H1 (cell line): ENCODE measurements around the gene MAGI1. TPM values are rescaled to one million over a fixed set of nuclear protein-coding genes. Genes with fewer than 3 reads are reported as not detected.

ENCODE experiments used
- CTCF ChIP-seq, 3 experiments: IDR thresholded peaks; 1 replicate in 2 of 3; 2 replicates in 1 of 3; pipeline versions ENCODE4 v1.5.1 to v1.6.1; 2011; ENCODE audit warnings: low read length in 3 of 3, mild to moderate bottlenecking in 3 of 3, inconsistent platforms in 2 of 3, low read depth in 1 of 3, moderate library complexity in 1 of 3; ENCODE audit not compliant: insufficient read depth in 1 of 3; ENCODE audit errors: control extremely low read depth in 1 of 3
- POU5F1 ChIP-seq: IDR thresholded peaks from 2 replicates; pipeline ENCODE4 v1.6.1; 2011; ENCODE audit warnings: low read depth, mild to moderate bottlenecking, low read length, moderate library complexity
- SIN3A ChIP-seq, 2 experiments: IDR thresholded peaks in 1 of 2; conservative IDR thresholded peaks in 1 of 2; 2 replicates each; pipeline ENCODE4 v1.6.1; 2011 to 2012; ENCODE audit warnings: low read length in 2 of 2, improper control_type of control experiment in 1 of 2, low read depth in 1 of 2, mild to moderate bottlenecking in 1 of 2
- SRF ChIP-seq: IDR thresholded peaks from 2 replicates; pipeline ENCODE4 v1.6.1; 2011; ENCODE audit warnings: mild to moderate bottlenecking, low read depth, low read length, moderate library complexity
- USF2 ChIP-seq: IDR thresholded peaks from 2 replicates; pipeline ENCODE4 v1.6.1; 2011; ENCODE audit warnings: low read length, improper control_type of control experiment
- ZNF274 ChIP-seq: IDR thresholded peaks from 2 replicates; pipeline ENCODE4 v1.7.0; 2012; ENCODE audit warnings: low read length, borderline replicate concordance; ENCODE audit errors: extremely low read depth
- polyA plus RNA-seq, 7 experiments: library from polyadenylated mRNA; depleted of rRNA in 3 of 7; stranded (reverse) in 5 of 7; unstranded in 2 of 7; fragments of >200 nt in 5 of 7; fragments of 200-250 nt in 2 of 7; gene quantifications; 1 replicate in 5 of 7; 2 replicates in 1 of 7; 4 replicates in 1 of 7; pipeline versions ENCODE4 v1.2.1 to v1.2.3, GENCODE V29; 2011 to 2013; ENCODE audit warnings: missing spikeins in 2 of 7, mixed read lengths in 2 of 7
- total RNA-seq: library from RNA; stranded (reverse); fragmentation: NEBNext Ultra II Directional; extraction: Animal tissue kit (Norgen Biotek cat#: 25700); gene quantifications from 2 replicates; pipeline ENCODE4 v1.2.1, GENCODE V29; 2021

MAGI1 gene
- total and polyA plus RNA-seq, 2 of the 8 experiments (the other 6 are each of a cell fraction or from before 2014, with no cell fraction given): 19.8 to 78.0 TPM

DNA sequence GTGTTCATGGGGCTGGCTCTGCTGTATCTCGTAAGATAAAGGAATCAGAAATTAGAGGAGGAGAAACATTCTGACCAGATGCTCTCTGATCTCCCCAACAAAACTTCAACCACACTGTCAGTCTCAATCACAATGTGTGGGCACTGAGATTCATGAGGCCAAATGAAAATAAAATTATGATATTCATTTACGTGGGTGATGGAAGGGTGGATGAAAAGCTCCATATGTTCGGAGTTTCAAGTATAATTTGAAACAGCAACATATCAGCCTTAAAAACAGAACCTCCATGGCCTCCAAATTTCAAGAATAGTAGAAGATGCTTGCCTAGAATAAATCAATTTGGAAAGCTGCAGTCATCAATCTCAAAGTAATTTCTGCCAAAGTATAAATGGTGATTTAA is 363.7 kb downstream of the MAGI1 start (continued):
- no peak for TF ChIP-seq ZNF274
- no peak for TF ChIP-seq POU5F1
- no peak for TF ChIP-seq CTCF (IDR thresholded peaks at IDR 0.05; ENCODE audit: control extremely low read depth in 1 of 3, insufficient read depth in 1 of 3, low read depth in 1 of 3, low read length in 3 of 3)
- no peak for TF ChIP-seq SRF
- no peak for TF ChIP-seq USF2
- no peak for TF ChIP-seq SIN3A (conservative IDR thresholded peaks at IDR 0.05 in 1 of 2, IDR thresholded peaks at IDR 0.05 in 1 of 2; ENCODE audit: low read depth in 1 of 2, low read length in 2 of 2)
- TF ChIP-seq, all 59 proteins: peak for 0
